Islet of Langerhans (tissue), 1 donor: ENCODE measurements around the gene NEURL1.
"Not testable (repeated sequence)": the region's sequence is repeated elsewhere in the genome, so short reads cannot be mapped to it uniquely, and the experiment has no call there.

Experiments used
- FAIRE-seq: peaks from one replicate; lab custom pipeline; 2011; peaks lifted over from hg19 to GRCh38; lab: Jason Lieb, UNC

NEURL1 gene

GRCh38 chr10:103587073-103587472, 93.6 kb downstream of the NEURL1 start:
- no peak for FAIRE-seq

GRCh38 chr10:103589074-103589630, 95.6 kb downstream of the NEURL1 start:
- no peak for FAIRE-seq

GRCh38 chr10:103590060-103590459, 96.6 kb downstream of the NEURL1 start:
- FAIRE-seq, result no peak

- no peak for FAIRE-seq
Measured at GRCh38 chr10:103590744-103591291, 97.3 kb downstream of the NEURL1 start.

GRCh38 chr10:103592186-103593021, 98.9 kb downstream of the NEURL1 start:
- no peak for FAIRE-seq

- no peak for FAIRE-seq
Measured at GRCh38 chr10:103593022-103593570, 99.6 kb downstream of the NEURL1 start.

- no peak for FAIRE-seq
Measured at GRCh38 chr10:103595933-103596726, 102.6 kb downstream of the NEURL1 start.

- no peak for FAIRE-seq
Measured at GRCh38 chr10:103597003-103597402, 103.5 kb downstream of the NEURL1 start.

GRCh38 chr10:103598654-103599115, 105.2 kb downstream of the NEURL1 start:
- FAIRE-seq, result no peak

- FAIRE-seq, result no peak
Measured at GRCh38 chr10:103599211-103599610, 105.7 kb downstream of the NEURL1 start.

- FAIRE-seq, result no peak
Measured at GRCh38 chr10:103599907-103600306, 106.4 kb downstream of the NEURL1 start.

GRCh38 chr10:103600325-103600724, 106.8 kb downstream of the NEURL1 start:
- FAIRE-seq, result no peak

- no peak for FAIRE-seq
Measured at GRCh38 chr10:103600956-103601569, 107.6 kb downstream of the NEURL1 start.

- FAIRE-seq, result no peak
Measured at GRCh38 chr10:103602028-103602851, 108.7 kb downstream of the NEURL1 start.

GRCh38 chr10:103602852-103603155, 109.3 kb downstream of the NEURL1 start:
- FAIRE-seq, result no peak

- no peak for FAIRE-seq
Measured at GRCh38 chr10:103603382-103603781, 109.9 kb downstream of the NEURL1 start.

- no peak for FAIRE-seq
Measured at GRCh38 chr10:103605359-103606096, 112.0 kb downstream of the NEURL1 start.

- not testable (repeated sequence) for FAIRE-seq
Measured at GRCh38 chr10:103606097-103606438, 112.6 kb downstream of the NEURL1 start.

- FAIRE-seq, result not testable (repeated sequence)
Measured at GRCh38 chr10:103607051-103607450, 113.5 kb downstream of the NEURL1 start.

GRCh38 chr10:103608056-103608455, 114.6 kb downstream of the NEURL1 start:
- not testable (repeated sequence) for FAIRE-seq
